Upper lobe of right lung (tissue), 1 donor: ENCODE data around the gene MAP2K5. TPM values are rescaled to one million over a fixed set of nuclear protein-coding genes. Genes with fewer than 3 reads are reported as not detected.

ENCODE experiments used
- ATAC-seq: fragments of 200-7000 bp; cut with Tn5 transposase; one replicate; pipeline ENCODE4 v1.9.1; 2020; ENCODE audit warnings: mild to moderate bottlenecking, moderate library complexity
- DNase-seq: peaks from one replicate; pipeline ENCODE4 v3.0.0-alpha.2; 2020
- H3K27ac ChIP-seq: fragments of 200-600 bp; one replicate; pipeline ENCODE4 v1.8.0; 2022
- H3K27me3 ChIP-seq: fragments of 200-600 bp; one replicate; pipeline ENCODE4 v1.8.0; 2022; ENCODE audit warnings: mild to moderate bottlenecking
- H3K36me3 ChIP-seq: fragments of 200-600 bp; one replicate; pipeline ENCODE4 v1.8.0; 2022
- H3K4me1 ChIP-seq: fragments of 200-600 bp; one replicate; pipeline ENCODE4 v1.8.0; 2022
- H3K4me3 ChIP-seq: fragments of 200-600 bp; one replicate; pipeline ENCODE4 v1.8.0; 2022; ENCODE audit warnings: mild to moderate bottlenecking
- H3K9me3 ChIP-seq: fragments of 200-600 bp; one replicate; pipeline ENCODE4 v1.8.0; 2022
- CTCF ChIP-seq: fragments of 200-600 bp; IDR thresholded peaks from one replicate; pipeline ENCODE4 v1.8.0; 2022; ENCODE audit warnings: antibody characterized with exemption
- intact Hi-C: fragments of 100-400 bp; cut with DNase I; formaldehyde crosslinking; loops from one replicate; pipeline ENCODE4 v1.11.0; 2022
- total RNA-seq: library from RNA; stranded (reverse); fragmentation: NEBNext Ultra II Directional; extraction: Animal tissue kit (Norgen Biotek cat#: 25700); gene quantifications from one replicate; pipeline ENCODE4 v1.2.1, GENCODE V29; 2021
- donor health status: DM: no; HTN: yes; CAD: no; lungs with severe emphysema.

The MAP2K5 gene
- total RNA-seq, 1 donor from 2014 or later: 18.3 TPM

GRCh38 chr15:67735896-67736295, 193.4 kb downstream of the MAP2K5 start:
- no peak overlapping the region for H3K27ac ChIP-seq
- no peaks in the 10 kb centered on the region for H3K36me3 ChIP-seq
- intact Hi-C loops: no loop called here
- no peak for DNase-seq
- ATAC-seq: no peak
- no peaks in the 10 kb centered on the region for H3K27me3 ChIP-seq
- no peaks in the 10 kb centered on the region for H3K9me3 ChIP-seq
- no peaks in the 10 kb centered on the region for H3K4me1 ChIP-seq
- H3K4me3 ChIP-seq: no peak overlapping the region
- TF ChIP-seq CTCF: no peak

- H3K4me1 ChIP-seq: no peaks in the 10 kb centered on the region
- DNase-seq: no peak
- no peaks in the 10 kb centered on the region for H3K27me3 ChIP-seq
- no peak for TF ChIP-seq CTCF
- intact Hi-C loops: no loop called here
- no peak overlapping the region for H3K27ac ChIP-seq
- ATAC-seq: no peak
- H3K9me3 ChIP-seq: no peaks in the 10 kb centered on the region
- H3K36me3 ChIP-seq: no peaks in the 10 kb centered on the region
- no peak overlapping the region for H3K4me3 ChIP-seq
Observed at GRCh38 chr15:67736810-67737209, 194.3 kb downstream of the MAP2K5 start.

- H3K27me3 ChIP-seq: no peaks in the 10 kb centered on the region
- no peak for TF ChIP-seq CTCF
- no peak for ATAC-seq
- H3K4me1 ChIP-seq: no peaks in the 10 kb centered on the region
- no peak overlapping the region for H3K27ac ChIP-seq
- no peaks in the 10 kb centered on the region for H3K36me3 ChIP-seq
- DNase-seq: no peak
- intact Hi-C loops: no loop called here
- no peaks in the 10 kb centered on the region for H3K9me3 ChIP-seq
- H3K4me3 ChIP-seq: no peak overlapping the region
Observed at GRCh38 chr15:67738056-67738455, 195.6 kb downstream of the MAP2K5 start.

- Histone ChIP-seq H3K4me3 (no peak overlapping the region), H3K4me1 (peaks cover 10% of the 10 kb centered on the region), H3K27ac (no peak overlapping the region), H3K27me3 (no peaks in the 10 kb centered on the region), H3K9me3 (no peaks in the 10 kb centered on the region), H3K36me3 (no peaks in the 10 kb centered on the region)
- DNase-seq: no peak
- no peak for ATAC-seq
- no peak for TF ChIP-seq CTCF
- intact Hi-C loops: no loop called here
Observed at GRCh38 chr15:67740405-67740804, 197.9 kb downstream of the MAP2K5 start.

GRCh38 chr15:67741308-67741707, 198.8 kb downstream of the MAP2K5 start:
- no peak for ATAC-seq
- peaks cover 16% of the 10 kb centered on the region for H3K4me1 ChIP-seq
- no peak overlapping the region for H3K4me3 ChIP-seq
- TF ChIP-seq CTCF: no peak
- no peaks in the 10 kb centered on the region for H3K9me3 ChIP-seq
- no peaks in the 10 kb centered on the region for H3K36me3 ChIP-seq
- no peak for DNase-seq
- no peak overlapping the region for H3K27ac ChIP-seq
- H3K27me3 ChIP-seq: no peaks in the 10 kb centered on the region
- intact Hi-C loops: no loop called here

GRCh38 chr15:67743558-67743957, 201.1 kb downstream of the MAP2K5 start:
- no peak overlapping the region for H3K27ac ChIP-seq
- intact Hi-C loops: no loop called here
- no peaks in the 10 kb centered on the region for H3K36me3 ChIP-seq
- no peak for ATAC-seq
- no peaks in the 10 kb centered on the region for H3K27me3 ChIP-seq
- no peak for TF ChIP-seq CTCF
- H3K9me3 ChIP-seq: no peaks in the 10 kb centered on the region
- H3K4me1 ChIP-seq: peaks cover 21% of the 10 kb centered on the region
- DNase-seq: no peak
- H3K4me3 ChIP-seq: no peak overlapping the region
